HG02610 (cell line): Measurements from ENCODE around the gene EVL.
A peak's percentile ranks its signal among the peaks of the same experiment; 100 is the strongest.
"Not testable (repeated sequence)": the region's sequence is repeated elsewhere in the genome, so short reads cannot be mapped to it uniquely, and the experiment has no call there.

Experiments
- ATAC-seq: cut with Tn5 transposase; IDR thresholded peaks from one replicate; pipeline ENCODE4 v1.9.1; 2021; ENCODE audit warnings: mild to moderate bottlenecking, moderate library complexity; ENCODE audit not compliant: unreplicated experiment

Gene EVL

GRCh38 chr14:100065111-100065871, at the start of gene EVL:
EVL (plus strand) TSS chr14:100065422; CDS start chr14:100065501, 79 bp downstream.
- ATAC-seq, result peak; percentile 42

- no peak for ATAC-seq
Observed at GRCh38 chr14:100017553-100017952, 47.7 kb upstream of the EVL start.

GRCh38 chr14:100018054-100018453, 47.2 kb upstream of the EVL start:
- ATAC-seq, result no peak

GRCh38 chr14:100018482-100018881, 46.7 kb upstream of the EVL start:
- no peak for ATAC-seq

- ATAC-seq, result no peak
Observed at GRCh38 chr14:100019156-100019744, 46.0 kb upstream of the EVL start.

GRCh38 chr14:100020629-100021028, 44.6 kb upstream of the EVL start:
- ATAC-seq, result no peak

- no peak for ATAC-seq
Observed at GRCh38 chr14:100022772-100023451, 42.3 kb upstream of the EVL start.

- ATAC-seq, result no peak
Observed at GRCh38 chr14:100025111-100025510, 40.1 kb upstream of the EVL start.

GRCh38 chr14:100027771-100028490, 37.3 kb upstream of the EVL start:
- no peak for ATAC-seq

- ATAC-seq, result no peak
Observed at GRCh38 chr14:100028990-100029677, 36.1 kb upstream of the EVL start.

GRCh38 chr14:100030006-100030405, 35.2 kb upstream of the EVL start:
- not testable (repeated sequence) for ATAC-seq

GRCh38 chr14:100030452-100031153, 34.6 kb upstream of the EVL start:
- no peak for ATAC-seq

GRCh38 chr14:100031506-100032281, 33.5 kb upstream of the EVL start:
- ATAC-seq, result no peak

GRCh38 chr14:100032738-100033137, 32.5 kb upstream of the EVL start:
- ATAC-seq, result no peak

- no peak for ATAC-seq
Observed at GRCh38 chr14:100033347-100034075, 31.7 kb upstream of the EVL start.

- ATAC-seq, result no peak
Observed at GRCh38 chr14:100034468-100034867, 30.8 kb upstream of the EVL start.

- no peak for ATAC-seq
Observed at GRCh38 chr14:100034961-100035500, 30.2 kb upstream of the EVL start.

GRCh38 chr14:100035700-100036099, 29.5 kb upstream of the EVL start:
- ATAC-seq, result no peak
